Thyroid gland (tissue), 4 donors: Measurements from ENCODE around the gene CXCL17.
A peak's percentile ranks its signal among the peaks of the same experiment; 100 is the strongest.

Source experiments
- POLR2A ChIP-seq, 2 donors: fragments of 450-650 bp; IDR thresholded peaks; one replicate each; pipeline ENCODE4 v1.6.1; 2017; ENCODE audit warnings: antibody characterized with exemption in 2 of 2, mild to moderate bottlenecking in 2 of 2, moderate library complexity in 1 of 2
- TF ChIP-seq, protein P1 (sequence below), 6 experiments: fragments of 200-600 bp in 3 of 6; fragments of 450-650 bp in 3 of 6; sonication (generic) in 3 of 6; IDR thresholded peaks; one replicate each; pipeline ENCODE4 v1.5.1; 2016 to 2019; ENCODE audit warnings: antibody characterized with exemption in 6 of 6, mild to moderate bottlenecking in 2 of 6, inconsistent platforms in 1 of 6, moderate library complexity in 1 of 6

DNA sequence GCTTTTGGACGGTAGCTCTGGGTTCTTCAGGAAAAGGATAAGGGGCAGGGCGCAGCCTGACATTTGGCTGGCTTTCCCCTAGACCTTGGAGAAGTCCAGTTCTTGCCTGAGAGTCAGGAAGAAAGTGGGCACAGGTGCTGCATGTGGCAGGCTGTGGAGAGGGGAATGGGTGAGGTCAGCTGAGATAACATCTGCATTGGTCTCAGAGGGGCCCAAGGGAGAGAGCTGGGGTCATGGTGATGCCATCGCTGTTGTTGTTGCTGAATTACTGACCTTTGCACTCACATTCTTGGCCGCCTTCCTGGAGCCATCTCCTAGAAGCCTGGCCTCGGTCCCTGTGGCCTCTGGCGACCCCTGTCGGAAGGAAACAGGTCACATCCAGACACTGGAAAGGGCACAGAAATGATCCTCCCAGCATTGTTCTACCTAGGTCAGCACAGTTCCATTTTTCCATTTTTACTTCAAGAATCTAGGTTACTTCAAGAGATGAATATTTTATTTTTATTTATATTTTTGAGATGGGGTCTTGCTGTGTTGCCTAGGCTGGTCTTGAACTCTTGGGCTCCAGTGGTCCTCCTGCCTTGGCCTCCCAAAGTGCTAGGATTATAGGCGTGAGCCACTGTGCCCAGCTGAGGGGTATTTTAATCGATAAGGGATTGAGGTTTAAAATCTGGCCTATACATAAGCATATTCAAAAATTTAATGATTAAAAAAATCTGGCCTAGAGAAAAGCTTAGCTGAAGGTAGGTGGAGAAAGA lies 9.1 kb downstream of the CXCL17 start:
- TF ChIP-seq, protein P1, sequence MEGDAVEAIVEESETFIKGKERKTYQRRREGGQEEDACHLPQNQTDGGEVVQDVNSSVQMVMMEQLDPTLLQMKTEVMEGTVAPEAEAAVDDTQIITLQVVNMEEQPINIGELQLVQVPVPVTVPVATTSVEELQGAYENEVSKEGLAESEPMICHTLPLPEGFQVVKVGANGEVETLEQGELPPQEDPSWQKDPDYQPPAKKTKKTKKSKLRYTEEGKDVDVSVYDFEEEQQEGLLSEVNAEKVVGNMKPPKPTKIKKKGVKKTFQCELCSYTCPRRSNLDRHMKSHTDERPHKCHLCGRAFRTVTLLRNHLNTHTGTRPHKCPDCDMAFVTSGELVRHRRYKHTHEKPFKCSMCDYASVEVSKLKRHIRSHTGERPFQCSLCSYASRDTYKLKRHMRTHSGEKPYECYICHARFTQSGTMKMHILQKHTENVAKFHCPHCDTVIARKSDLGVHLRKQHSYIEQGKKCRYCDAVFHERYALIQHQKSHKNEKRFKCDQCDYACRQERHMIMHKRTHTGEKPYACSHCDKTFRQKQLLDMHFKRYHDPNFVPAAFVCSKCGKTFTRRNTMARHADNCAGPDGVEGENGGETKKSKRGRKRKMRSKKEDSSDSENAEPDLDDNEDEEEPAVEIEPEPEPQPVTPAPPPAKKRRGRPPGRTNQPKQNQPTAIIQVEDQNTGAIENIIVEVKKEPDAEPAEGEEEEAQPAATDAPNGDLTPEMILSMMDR (IDR thresholded peaks at IDR 0.05), result peak in 5 of 6 experiments; percentile 26 to 56 (median 40)
- TF ChIP-seq POLR2A (IDR thresholded peaks at IDR 0.05), result no peak
